Left ventricle myocardium inferior (tissue), 1 donor: ENCODE measurements around the gene SLC17A5. TPM values are rescaled to one million over a fixed set of nuclear protein-coding genes. Genes with fewer than 3 reads are reported as not detected.
"Not testable (repeated sequence)": the region's sequence is repeated elsewhere in the genome, so short reads cannot be mapped to it uniquely, and the experiment has no call there.

Source experiments
- DNase-seq: peaks from one replicate; pipeline ENCODE4 v3.0.0-alpha.2; 2020
- H3K27ac ChIP-seq: fragments of 200-600 bp; replicated peaks from 2 replicates; pipeline ENCODE4 v1.8.0; 2021
- H3K27me3 ChIP-seq: fragments of 200-600 bp; 2 replicates; pipeline ENCODE4 v1.8.0; 2021; ENCODE audit warnings: low read depth
- H3K36me3 ChIP-seq: fragments of 200-600 bp; 2 replicates; pipeline ENCODE4 v1.8.0; 2021
- H3K4me1 ChIP-seq: fragments of 200-600 bp; 2 replicates; pipeline ENCODE4 v1.8.0; 2021
- H3K4me3 ChIP-seq: fragments of 200-600 bp; 2 replicates; pipeline ENCODE4 v1.8.0; 2021; ENCODE audit warnings: mild to moderate bottlenecking, moderate library complexity
- H3K9me3 ChIP-seq: fragments of 200-600 bp; replicated peaks from 2 replicates; pipeline ENCODE4 v1.8.0; 2021
- intact Hi-C: fragments of 100-400 bp; cut with micrococcal nuclease; formaldehyde crosslinking; loops from one replicate; pipeline ENCODE4 v1.11.0; 2022
- total RNA-seq: library from RNA; stranded (reverse); fragmentation: NEBNext Ultra II Directional; extraction: Animal tissue kit (Norgen Biotek cat#: 25700); gene quantifications from one replicate; pipeline ENCODE4 v1.2.1, GENCODE V29; 2021
- TF ChIP-seq, protein P1 (sequence below): fragments of 200-600 bp; IDR thresholded peaks from 2 replicates; pipeline ENCODE4 v1.8.0; 2021; ENCODE audit warnings: antibody characterized with exemption, mild to moderate bottlenecking, borderline replicate concordance
- donor health status: DM: no; HTN: yes; CAD: no; lungs with severe emphysema.

SLC17A5 gene
- total RNA-seq, 1 donor from 2014 or later, result 5.3 TPM

DNA sequence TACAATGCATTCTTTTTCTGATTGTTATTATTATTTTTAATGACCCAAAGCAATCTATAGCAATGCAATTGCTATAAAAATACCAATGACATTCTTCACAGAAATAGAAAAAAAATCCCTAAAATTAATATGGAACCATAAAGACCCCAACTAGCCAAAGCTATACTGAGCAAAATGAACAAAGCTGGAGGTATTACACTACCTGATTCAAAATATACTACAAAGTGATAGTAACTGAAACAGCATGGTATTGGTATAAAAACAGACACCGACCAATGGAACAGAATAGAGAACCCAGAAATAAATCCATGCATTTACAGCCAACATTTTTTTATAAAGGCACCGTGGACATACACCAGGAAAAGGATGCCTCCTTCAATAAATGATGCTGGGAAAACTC lies 72.5 kb downstream of the SLC17A5 start:
- Histone ChIP-seq H3K36me3 (no peaks in the 10 kb centered on the region), H3K27ac (peak overlapping the region; percentile 87), H3K4me1 (peaks cover 43% of the 10 kb centered on the region), H3K27me3 (peaks cover 36% of the 10 kb centered on the region), H3K4me3 (no peak overlapping the region), H3K9me3 (no peaks in the 10 kb centered on the region)
- intact Hi-C loops, result loop anchor here (10.0 kb wide), 1 partner anchor 56 kb away; the partner anchor contains the start of gene EEF1A1
- DNase-seq, result no peak
- TF ChIP-seq, protein P1, sequence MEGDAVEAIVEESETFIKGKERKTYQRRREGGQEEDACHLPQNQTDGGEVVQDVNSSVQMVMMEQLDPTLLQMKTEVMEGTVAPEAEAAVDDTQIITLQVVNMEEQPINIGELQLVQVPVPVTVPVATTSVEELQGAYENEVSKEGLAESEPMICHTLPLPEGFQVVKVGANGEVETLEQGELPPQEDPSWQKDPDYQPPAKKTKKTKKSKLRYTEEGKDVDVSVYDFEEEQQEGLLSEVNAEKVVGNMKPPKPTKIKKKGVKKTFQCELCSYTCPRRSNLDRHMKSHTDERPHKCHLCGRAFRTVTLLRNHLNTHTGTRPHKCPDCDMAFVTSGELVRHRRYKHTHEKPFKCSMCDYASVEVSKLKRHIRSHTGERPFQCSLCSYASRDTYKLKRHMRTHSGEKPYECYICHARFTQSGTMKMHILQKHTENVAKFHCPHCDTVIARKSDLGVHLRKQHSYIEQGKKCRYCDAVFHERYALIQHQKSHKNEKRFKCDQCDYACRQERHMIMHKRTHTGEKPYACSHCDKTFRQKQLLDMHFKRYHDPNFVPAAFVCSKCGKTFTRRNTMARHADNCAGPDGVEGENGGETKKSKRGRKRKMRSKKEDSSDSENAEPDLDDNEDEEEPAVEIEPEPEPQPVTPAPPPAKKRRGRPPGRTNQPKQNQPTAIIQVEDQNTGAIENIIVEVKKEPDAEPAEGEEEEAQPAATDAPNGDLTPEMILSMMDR, result no peak

GRCh38 chr6:73580247-73581149 lies 73.3 kb downstream of the SLC17A5 start:
- Histone ChIP-seq H3K27ac (peak overlapping the region; percentile 87), H3K36me3 (no peaks in the 10 kb centered on the region), H3K9me3 (no peaks in the 10 kb centered on the region), H3K4me3 (peak overlapping the region; percentile 47), H3K4me1 (peaks cover 36% of the 10 kb centered on the region), H3K27me3 (peaks cover 36% of the 10 kb centered on the region)
- intact Hi-C loops, result loop anchor here (10.0 kb wide), 1 partner anchor 56 kb away; the partner anchor contains the start of gene EEF1A1
- TF ChIP-seq, protein P1, result peak; percentile 58
- DNase-seq, result peak; percentile 78

DNA sequence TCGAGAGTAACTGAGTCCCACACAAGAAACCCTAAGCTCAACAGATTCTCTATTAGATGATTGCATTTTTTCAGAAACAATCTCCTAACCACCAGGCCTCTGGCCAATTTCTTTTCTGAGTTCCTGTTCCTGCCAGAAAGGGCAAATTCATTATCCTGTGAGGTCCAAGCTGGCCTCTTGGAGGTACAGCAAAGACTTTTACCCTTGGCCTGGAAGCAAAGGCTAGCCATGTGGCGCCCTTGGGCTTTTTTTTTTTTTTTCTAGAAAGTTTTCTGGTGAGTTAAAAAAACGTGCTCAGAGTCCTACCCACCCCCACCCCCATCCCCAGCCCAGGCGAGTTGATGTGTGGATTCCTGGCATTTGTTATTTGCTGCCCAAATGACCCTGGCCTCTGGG lies 73.9 kb downstream of the SLC17A5 start:
- TF ChIP-seq, protein P1, result no peak
- no peaks in the 10 kb centered on the region for H3K36me3 ChIP-seq
- H3K27me3 ChIP-seq, result peaks cover 38% of the 10 kb centered on the region
- H3K27ac ChIP-seq, result peak overlapping the region; percentile 87
- no peaks in the 10 kb centered on the region for H3K9me3 ChIP-seq
- H3K4me1 ChIP-seq, result peaks cover 30% of the 10 kb centered on the region
- peak overlapping the region; percentile 47 for H3K4me3 ChIP-seq
- intact Hi-C loops, result loop anchor here (10.0 kb wide), 1 partner anchor 55 kb away; the partner anchor contains the start of gene EEF1A1
- no peak for DNase-seq

GRCh38 chr6:73579389-73579788 lies 74.4 kb downstream of the SLC17A5 start:
- intact Hi-C loops, result no loop called here
- H3K4me3 ChIP-seq, result peak overlapping the region; percentile 47
- DNase-seq, result no peak

DNA sequence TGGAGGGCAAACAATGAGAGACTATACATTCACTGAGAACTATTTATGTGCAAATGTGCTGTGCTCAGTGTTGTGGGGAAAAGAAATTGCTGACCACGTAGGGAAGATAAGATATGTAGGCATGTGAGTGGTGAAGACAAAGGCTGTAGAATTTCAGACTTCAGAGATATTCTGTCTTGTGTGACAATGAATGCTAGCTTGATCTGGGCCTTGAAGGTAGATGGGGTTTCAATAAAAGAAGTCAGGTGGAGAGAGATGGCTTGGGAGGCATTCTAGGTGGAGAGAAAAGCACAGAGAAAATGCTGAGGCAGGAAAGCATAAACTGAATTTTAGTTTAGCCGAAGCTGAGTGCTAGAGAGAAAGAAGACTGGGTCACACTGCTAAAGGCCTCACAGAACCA lies 76.1 kb downstream of the SLC17A5 start:
- Histone ChIP-seq H3K9me3 (no peaks in the 10 kb centered on the region), H3K27ac (peak overlapping the region; percentile 87), H3K36me3 (no peaks in the 10 kb centered on the region), H3K4me3 (no peak overlapping the region), H3K27me3 (peaks cover 40% of the 10 kb centered on the region), H3K4me1 (peaks cover 27% of the 10 kb centered on the region)
- intact Hi-C loops, result no loop called here
- no peak for DNase-seq
- TF ChIP-seq, protein P1, result no peak

More at GRCh38 chr6:73579389-73579788, 74.4 kb downstream of the SLC17A5 start:
- peak overlapping the region; percentile 87 for H3K27ac ChIP-seq
- peaks cover 42% of the 10 kb centered on the region for H3K27me3 ChIP-seq
- no peaks in the 10 kb centered on the region for H3K9me3 ChIP-seq
- TF ChIP-seq, protein P1, result no peak
- no peaks in the 10 kb centered on the region for H3K36me3 ChIP-seq
- H3K4me1 ChIP-seq, result peaks cover 27% of the 10 kb centered on the region

- H3K4me3 ChIP-seq, intact Hi-C loops, H3K36me3 ChIP-seq, DNase-seq, H3K27ac ChIP-seq, H3K9me3 ChIP-seq: not testable (repeated sequence)
- H3K4me1 ChIP-seq, result peaks cover 17% of the 10 kb centered on the region
- peaks cover 25% of the 10 kb centered on the region for H3K27me3 ChIP-seq
These were observed 81.3 kb downstream of the SLC17A5 start for GRCh38 chr6:73572531-73572930.

GRCh38 chr6:73571218-73572181 lies 82.3 kb downstream of the SLC17A5 start:
- peak; percentile 74 for DNase-seq
- intact Hi-C loops, H3K9me3 ChIP-seq, H3K36me3 ChIP-seq: not testable (repeated sequence)
- Histone ChIP-seq H3K27me3 (peaks cover 19% of the 10 kb centered on the region), H3K4me1 (peaks cover 22% of the 10 kb centered on the region), H3K27ac (peak overlapping the region; percentile 51), H3K4me3 (peak overlapping the region; percentile 27)
